ENCODE data around the gene RGMB. TPM values are rescaled to one million over a fixed set of nuclear protein-coding genes. Genes with fewer than 3 reads are reported as not detected.
A peak's percentile ranks its signal among the peaks of the same experiment; 100 is the strongest.

Gene RGMB
- polyA plus RNA-seq, 1 donor (not counting 4 experiments of a cell fraction or from before 2014, with no cell fraction given), result 16.3 TPM

DNA sequence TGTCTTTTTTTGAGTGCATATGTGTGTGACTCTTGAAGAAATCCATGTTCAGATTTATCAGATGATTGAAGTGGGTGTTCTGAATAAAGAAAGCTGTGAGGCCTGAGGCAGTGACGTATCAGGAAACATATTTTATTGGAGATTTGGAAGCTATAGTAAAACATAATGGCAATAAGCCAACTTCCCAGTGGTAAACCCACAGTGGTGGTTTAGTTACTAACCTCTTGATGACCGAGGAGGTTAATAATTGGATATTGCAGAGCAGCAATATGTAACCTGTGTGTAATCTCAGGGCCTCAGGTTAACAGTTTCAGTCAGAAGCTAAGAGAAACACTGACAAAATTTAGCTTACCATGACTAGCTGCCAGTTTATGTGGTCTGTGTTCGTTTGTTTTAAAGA, 6.9 kb downstream of the RGMB start:
- H3K79me2 ChIP-seq (ENCODE audit: control insufficient read depth, insufficient read depth, low read length), result peaks cover 98% of the 10 kb centered on the region
- H4K20me1 ChIP-seq (ENCODE audit: control insufficient read depth, extremely low read depth, insufficient read depth, low read length), result peaks cover 13% of the 10 kb centered on the region
- H2AFZ ChIP-seq (ENCODE audit: control insufficient read depth, low read length), result no peak overlapping the region
- no peak overlapping the region for H3K9ac ChIP-seq (ENCODE audit: control insufficient read depth, extremely low read depth, insufficient read depth, low read length)
- dilution Hi-C loops (cut with MboI; ENCODE audit: extremely low pct_ligation_motif_present, low sequenced_read_pairs), result no loop called here
- DNase-seq (ENCODE audit: low read depth, low spot score) (no peak), FAIRE-seq (no peak)
- TF ChIP-seq, protein P1, sequence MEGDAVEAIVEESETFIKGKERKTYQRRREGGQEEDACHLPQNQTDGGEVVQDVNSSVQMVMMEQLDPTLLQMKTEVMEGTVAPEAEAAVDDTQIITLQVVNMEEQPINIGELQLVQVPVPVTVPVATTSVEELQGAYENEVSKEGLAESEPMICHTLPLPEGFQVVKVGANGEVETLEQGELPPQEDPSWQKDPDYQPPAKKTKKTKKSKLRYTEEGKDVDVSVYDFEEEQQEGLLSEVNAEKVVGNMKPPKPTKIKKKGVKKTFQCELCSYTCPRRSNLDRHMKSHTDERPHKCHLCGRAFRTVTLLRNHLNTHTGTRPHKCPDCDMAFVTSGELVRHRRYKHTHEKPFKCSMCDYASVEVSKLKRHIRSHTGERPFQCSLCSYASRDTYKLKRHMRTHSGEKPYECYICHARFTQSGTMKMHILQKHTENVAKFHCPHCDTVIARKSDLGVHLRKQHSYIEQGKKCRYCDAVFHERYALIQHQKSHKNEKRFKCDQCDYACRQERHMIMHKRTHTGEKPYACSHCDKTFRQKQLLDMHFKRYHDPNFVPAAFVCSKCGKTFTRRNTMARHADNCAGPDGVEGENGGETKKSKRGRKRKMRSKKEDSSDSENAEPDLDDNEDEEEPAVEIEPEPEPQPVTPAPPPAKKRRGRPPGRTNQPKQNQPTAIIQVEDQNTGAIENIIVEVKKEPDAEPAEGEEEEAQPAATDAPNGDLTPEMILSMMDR (optimal IDR thresholded peaks at IDR 0.05 in 1 of 3, IDR thresholded peaks at IDR 0.05 in 1 of 3, conservative IDR thresholded peaks at IDR 0.05 in 1 of 3; ENCODE audit: extremely low read depth in 1 of 3, insufficient read depth in 2 of 3, low read length in 3 of 3), result no peak
- TF ChIP-seq EZH2 (IDR thresholded peaks at IDR 0.05; ENCODE audit: low read length), result no peak
- H3K4me1 ChIP-seq (ENCODE audit: control insufficient read depth, extremely low read depth, insufficient read depth, low read length), result peaks cover 65% of the 10 kb centered on the region
- H3K9me1 ChIP-seq (ENCODE audit: control insufficient read depth, extremely low read depth, insufficient read depth, low read length), result peaks cover 2% of the 10 kb centered on the region
- no peaks in the 10 kb centered on the region for H3K9me3 ChIP-seq (ENCODE audit: control insufficient read depth, low read depth, low read length)
- no peak overlapping the region for H3K27ac ChIP-seq (ENCODE audit: control insufficient read depth, insufficient read depth, low read length)
- H3K36me3 ChIP-seq (ENCODE audit: control insufficient read depth in 2 of 2, extremely low read depth in 1 of 2, insufficient read depth in 2 of 2, low read length in 2 of 2), result peaks cover 6 to 24% of the 10 kb centered on the region in 2 experiments
- H3K27me3 ChIP-seq (ENCODE audit: control insufficient read depth, extremely low read depth, insufficient read depth, low read length), result no peaks in the 10 kb centered on the region
- H3K4me3 ChIP-seq (ENCODE audit: control insufficient read depth in 2 of 3, extremely low read depth in 1 of 3, insufficient read depth in 2 of 3, low read depth in 1 of 3, low read length in 3 of 3), result no peak overlapping the region
- peak overlapping the region; percentile 9 for H3K4me2 ChIP-seq (ENCODE audit: control insufficient read depth, extremely low read depth, insufficient read depth, low read depth, low read length)

DNA sequence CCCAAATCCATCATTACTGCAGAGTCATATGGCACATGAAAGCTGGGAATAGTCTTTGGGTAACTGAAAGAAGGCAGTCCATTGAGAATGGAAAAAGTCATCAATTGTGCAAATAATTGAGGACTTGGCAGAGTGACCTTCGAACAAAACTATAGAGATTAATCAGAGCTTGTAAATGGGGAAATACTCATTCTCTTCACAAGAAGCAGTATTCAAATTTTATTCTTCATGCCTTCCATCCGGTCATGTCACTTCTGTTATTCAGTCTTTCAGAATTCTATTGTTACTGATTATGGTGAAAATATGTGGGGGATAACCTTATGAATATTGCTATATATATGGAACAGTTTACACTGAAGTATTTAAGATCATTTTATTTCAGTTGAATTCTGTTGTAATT, 8.1 kb downstream of the RGMB start:
- H3K27me3 ChIP-seq (ENCODE audit: control insufficient read depth, extremely low read depth, insufficient read depth, low read length), result no peaks in the 10 kb centered on the region
- DNase-seq (ENCODE audit: low read depth, low spot score) (no peak), FAIRE-seq (no peak)
- dilution Hi-C loops (cut with MboI; ENCODE audit: extremely low pct_ligation_motif_present, low sequenced_read_pairs), result no loop called here
- peaks cover 98% of the 10 kb centered on the region for H3K79me2 ChIP-seq (ENCODE audit: control insufficient read depth, insufficient read depth, low read length)
- H3K9me3 ChIP-seq (ENCODE audit: control insufficient read depth, low read depth, low read length), result no peaks in the 10 kb centered on the region
- TF ChIP-seq, protein P1 (optimal IDR thresholded peaks at IDR 0.05 in 1 of 3, IDR thresholded peaks at IDR 0.05 in 1 of 3, conservative IDR thresholded peaks at IDR 0.05 in 1 of 3; ENCODE audit: extremely low read depth in 1 of 3, insufficient read depth in 2 of 3, low read length in 3 of 3), result no peak
- TF ChIP-seq EZH2 (IDR thresholded peaks at IDR 0.05; ENCODE audit: low read length), result no peak
- H3K36me3 ChIP-seq (ENCODE audit: control insufficient read depth in 2 of 2, extremely low read depth in 1 of 2, insufficient read depth in 2 of 2, low read length in 2 of 2), result peaks cover 6 to 20% of the 10 kb centered on the region in 2 experiments
- peaks cover 76% of the 10 kb centered on the region for H3K4me1 ChIP-seq (ENCODE audit: control insufficient read depth, extremely low read depth, insufficient read depth, low read length)
- H2AFZ ChIP-seq (ENCODE audit: control insufficient read depth, low read length), result no peak overlapping the region
- peaks cover 10% of the 10 kb centered on the region for H4K20me1 ChIP-seq (ENCODE audit: control insufficient read depth, extremely low read depth, insufficient read depth, low read length)
- no peak overlapping the region for H3K4me2 ChIP-seq (ENCODE audit: control insufficient read depth, extremely low read depth, insufficient read depth, low read depth, low read length)
- H3K9me1 ChIP-seq (ENCODE audit: control insufficient read depth, extremely low read depth, insufficient read depth, low read length), result peaks cover 2% of the 10 kb centered on the region
- H3K9ac ChIP-seq (ENCODE audit: control insufficient read depth, extremely low read depth, insufficient read depth, low read length), result no peak overlapping the region
- H3K4me3 ChIP-seq (ENCODE audit: control insufficient read depth in 2 of 3, extremely low read depth in 1 of 3, insufficient read depth in 2 of 3, low read depth in 1 of 3, low read length in 3 of 3), result no peak overlapping the region
- H3K27ac ChIP-seq (ENCODE audit: control insufficient read depth, insufficient read depth, low read length), result no peak overlapping the region

All from keratinocyte (primary cell).